ENCODE measurements around the gene KDM8. TPM values are rescaled to one million over a fixed set of nuclear protein-coding genes. Genes with fewer than 3 reads are reported as not detected.
"Not testable (repeated sequence)": the region's sequence is repeated elsewhere in the genome, so short reads cannot be mapped to it uniquely, and the experiment has no call there.

Gene KDM8
- total and polyA plus RNA-seq, 3 donors from 2014 or later, result 5.7 to 14.7 (median 8.3) TPM

DNA sequence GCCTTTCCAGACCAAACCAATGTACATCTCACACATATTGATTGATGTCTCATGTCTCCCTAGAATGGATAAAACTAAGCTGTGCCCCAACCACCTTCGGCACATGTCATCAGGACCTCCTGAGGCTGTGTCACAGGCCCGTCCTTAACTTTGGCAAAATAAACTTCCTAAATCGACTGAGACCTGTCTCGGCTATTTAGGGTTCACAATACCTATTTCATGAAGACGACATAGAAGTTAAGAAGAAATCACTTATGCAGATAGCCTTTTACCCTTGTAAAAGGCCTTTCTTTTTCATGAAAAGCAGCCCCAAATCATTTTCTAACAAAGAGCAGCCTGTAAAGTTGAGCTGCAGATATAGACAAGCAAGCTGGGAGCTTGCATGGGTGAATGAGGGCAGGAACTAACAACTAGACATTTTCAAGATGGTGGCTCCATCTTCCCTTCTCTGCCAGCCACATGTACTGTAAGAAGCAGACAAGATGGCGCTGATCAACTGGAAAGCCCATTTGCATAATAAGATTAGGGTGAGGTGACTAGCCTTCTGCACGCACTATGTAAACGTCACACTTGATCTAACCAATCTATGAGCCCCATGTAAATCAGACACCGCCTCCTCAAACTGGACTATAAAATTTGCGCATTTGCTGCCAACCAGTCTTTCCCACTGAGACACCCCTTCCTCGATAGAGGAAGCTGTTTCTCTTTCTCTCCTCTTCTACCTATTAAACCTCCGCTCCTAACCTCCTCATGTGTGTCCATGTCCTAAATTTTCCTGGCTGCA lies 4.7 kb upstream of the KDM8 start:
- H3K4me3 ChIP-seq, result no peak overlapping the region
- TF ChIP-seq, protein P1, sequence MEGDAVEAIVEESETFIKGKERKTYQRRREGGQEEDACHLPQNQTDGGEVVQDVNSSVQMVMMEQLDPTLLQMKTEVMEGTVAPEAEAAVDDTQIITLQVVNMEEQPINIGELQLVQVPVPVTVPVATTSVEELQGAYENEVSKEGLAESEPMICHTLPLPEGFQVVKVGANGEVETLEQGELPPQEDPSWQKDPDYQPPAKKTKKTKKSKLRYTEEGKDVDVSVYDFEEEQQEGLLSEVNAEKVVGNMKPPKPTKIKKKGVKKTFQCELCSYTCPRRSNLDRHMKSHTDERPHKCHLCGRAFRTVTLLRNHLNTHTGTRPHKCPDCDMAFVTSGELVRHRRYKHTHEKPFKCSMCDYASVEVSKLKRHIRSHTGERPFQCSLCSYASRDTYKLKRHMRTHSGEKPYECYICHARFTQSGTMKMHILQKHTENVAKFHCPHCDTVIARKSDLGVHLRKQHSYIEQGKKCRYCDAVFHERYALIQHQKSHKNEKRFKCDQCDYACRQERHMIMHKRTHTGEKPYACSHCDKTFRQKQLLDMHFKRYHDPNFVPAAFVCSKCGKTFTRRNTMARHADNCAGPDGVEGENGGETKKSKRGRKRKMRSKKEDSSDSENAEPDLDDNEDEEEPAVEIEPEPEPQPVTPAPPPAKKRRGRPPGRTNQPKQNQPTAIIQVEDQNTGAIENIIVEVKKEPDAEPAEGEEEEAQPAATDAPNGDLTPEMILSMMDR (IDR thresholded peaks at IDR 0.05), result no peak
- TF ChIP-seq POLR2A (IDR thresholded peaks at IDR 0.05), result no peak
- H3K27me3 ChIP-seq, result no peaks in the 10 kb centered on the region
- H3K9me3 ChIP-seq, result no peaks in the 10 kb centered on the region
- intact Hi-C loops (cut with DNase I; ENCODE audit: low total_unique reads), result no loop called here
- DNase-seq, result no peak
- 84 to 91% methylated on average over 12 of the region's 12 CpGs for WGBS, 2 donors
- H3K36me3 ChIP-seq (ENCODE audit: low read depth, missing control alignments), result no peaks in the 10 kb centered on the region
- H3K27ac ChIP-seq, result no peak overlapping the region
- H3K4me1 ChIP-seq, result peaks cover 4% of the 10 kb centered on the region

DNA sequence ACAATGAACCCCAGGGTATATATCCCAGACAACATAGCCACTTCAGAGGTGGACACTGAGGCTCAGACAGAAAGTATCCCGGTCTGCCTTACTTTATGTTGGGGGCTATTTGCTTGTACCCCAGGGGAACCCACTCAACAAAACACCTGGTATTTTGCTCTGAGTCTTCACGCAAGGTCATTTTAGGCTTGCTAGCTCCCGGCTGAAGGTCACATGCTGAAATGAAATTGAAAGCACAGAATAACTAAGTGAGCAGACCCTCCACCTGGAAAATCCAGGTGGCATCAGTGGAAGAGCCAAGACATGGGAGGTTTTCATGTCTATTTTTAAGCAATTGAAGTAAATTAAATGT lies 4.1 kb upstream of the KDM8 start:
- no peak overlapping the region for H3K27ac ChIP-seq
- TF ChIP-seq POLR2A (IDR thresholded peaks at IDR 0.05), result no peak
- TF ChIP-seq, protein P1 (IDR thresholded peaks at IDR 0.05), result no peak
- no peaks in the 10 kb centered on the region for H3K27me3 ChIP-seq
- no peaks in the 10 kb centered on the region for H3K9me3 ChIP-seq
- no peaks in the 10 kb centered on the region for H3K36me3 ChIP-seq (ENCODE audit: low read depth, missing control alignments)
- no peak for DNase-seq
- intact Hi-C loops (cut with DNase I; ENCODE audit: low total_unique reads), result no loop called here
- H3K4me3 ChIP-seq, result no peak overlapping the region
- peaks cover 4% of the 10 kb centered on the region for H3K4me1 ChIP-seq
- WGBS, 2 donors, result 77 to 88% methylated on average over 3 of the region's 3 CpGs

DNA sequence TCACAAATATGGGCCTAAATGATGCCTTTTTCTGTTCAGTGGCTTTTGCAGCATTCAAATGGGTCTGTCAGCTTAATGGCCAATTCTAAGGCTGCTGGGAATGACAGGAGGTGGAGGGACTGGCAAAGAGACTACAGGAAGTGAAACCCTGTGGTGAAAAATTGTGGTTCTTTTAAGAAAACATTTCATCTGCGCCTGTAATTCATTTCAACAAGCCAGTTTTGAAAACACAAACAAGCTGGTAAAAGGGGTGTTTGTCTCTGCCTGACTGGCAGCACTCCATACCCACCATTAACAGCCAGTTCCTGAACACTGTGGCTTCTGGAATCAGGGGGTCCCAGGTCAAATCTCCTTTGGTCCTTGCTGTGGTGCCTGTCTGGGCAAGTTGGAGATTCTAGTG lies 3.6 kb upstream of the KDM8 start:
- H3K4me1 ChIP-seq, result peaks cover 9% of the 10 kb centered on the region
- no peak overlapping the region for H3K27ac ChIP-seq
- H3K9me3 ChIP-seq, result no peaks in the 10 kb centered on the region
- 69 to 70% methylated on average over 1 of the region's 1 CpG for WGBS, 2 donors
- no peaks in the 10 kb centered on the region for H3K27me3 ChIP-seq
- intact Hi-C loops (cut with DNase I; ENCODE audit: low total_unique reads), result no loop called here
- TF ChIP-seq, protein P1 (IDR thresholded peaks at IDR 0.05), result no peak
- no peak for TF ChIP-seq POLR2A (IDR thresholded peaks at IDR 0.05)
- no peaks in the 10 kb centered on the region for H3K36me3 ChIP-seq (ENCODE audit: low read depth, missing control alignments)
- no peak overlapping the region for H3K4me3 ChIP-seq
- no peak for DNase-seq

DNA sequence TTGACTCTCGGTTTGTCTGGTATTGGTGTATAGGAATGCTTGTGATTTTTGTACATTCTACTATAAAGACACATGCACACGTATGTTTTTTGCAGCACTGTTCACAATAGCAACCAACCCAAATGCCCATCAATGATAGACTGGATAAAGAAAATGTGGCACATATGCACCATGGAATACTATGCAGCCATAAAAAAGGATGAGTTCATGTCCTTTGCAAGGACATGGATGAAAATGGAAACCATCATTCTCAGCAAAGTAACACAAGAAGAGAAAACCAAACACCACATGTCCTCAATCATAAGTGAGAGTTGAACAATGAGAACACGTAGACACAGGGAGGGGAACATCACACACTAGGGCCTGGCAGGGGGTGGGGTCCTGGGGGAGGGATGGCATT lies 2.4 kb upstream of the KDM8 start:
- H3K27me3 ChIP-seq; H3K4me3 ChIP-seq; DNase-seq; H3K4me1 ChIP-seq; intact Hi-C loops (cut with DNase I; ENCODE audit: low total_unique reads); H3K36me3 ChIP-seq (ENCODE audit: low read depth, missing control alignments); H3K27ac ChIP-seq; H3K9me3 ChIP-seq: not testable (repeated sequence)
- 93 to 95% methylated on average over 3 of the region's 3 CpGs for WGBS, 2 donors

DNA sequence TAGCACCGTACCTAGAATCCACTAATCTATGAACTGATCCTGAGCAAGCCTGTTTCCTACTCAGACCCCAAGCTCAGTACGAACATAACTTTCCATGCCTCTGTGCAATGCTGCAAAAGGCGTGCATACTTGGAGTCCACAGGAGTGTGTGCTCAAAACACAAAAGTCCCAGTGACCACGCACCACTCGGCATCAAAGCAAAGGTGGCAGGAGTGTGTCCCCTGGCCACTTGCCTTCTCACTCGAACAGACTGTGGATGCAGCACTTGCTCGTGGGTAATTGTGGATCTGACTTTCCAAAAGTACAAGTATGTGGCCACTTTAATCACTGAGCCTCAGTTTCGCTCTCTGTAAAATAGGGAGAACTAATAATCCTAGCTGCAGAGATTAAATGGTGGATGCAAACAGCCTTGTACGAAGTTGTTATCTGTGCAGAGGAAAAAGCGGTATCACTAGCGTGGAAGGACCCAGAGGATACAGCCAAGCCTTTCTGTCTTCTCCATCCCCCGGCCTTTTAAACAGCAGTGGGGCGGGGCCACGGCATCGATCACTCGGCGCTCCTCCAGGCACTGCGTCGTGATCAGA lies 311 bp upstream of the KDM8 start:
- H3K4me3 ChIP-seq, result peak overlapping the region; percentile 58 to 75
- no peaks in the 10 kb centered on the region for H3K36me3 ChIP-seq (ENCODE audit: low read depth, missing control alignments)
- TF ChIP-seq, protein P1 (IDR thresholded peaks at IDR 0.05), result no peak
- TF ChIP-seq POLR2A (IDR thresholded peaks at IDR 0.05), result no peak
- no peaks in the 10 kb centered on the region for H3K9me3 ChIP-seq
- WGBS, 2 donors, result 20 to 28% methylated on average over 11 to 19 of the region's 19 CpGs
- peak overlapping the region; percentile 91 to 96 for H3K27ac ChIP-seq
- intact Hi-C loops (cut with DNase I; ENCODE audit: low total_unique reads), result no loop called here
- DNase-seq, result peak; percentile 96
- peaks cover 10% of the 10 kb centered on the region for H3K4me1 ChIP-seq
- no peaks in the 10 kb centered on the region for H3K27me3 ChIP-seq
